RWPE1 (cell line): Measurements from ENCODE around the gene SCYL1.
"Not testable (repeated sequence)": the region's sequence is repeated elsewhere in the genome, so short reads cannot be mapped to it uniquely, and the experiment has no call there.

Experiments used
- CTCF ChIA-PET: fragments of 350-600 bp; sonication (Branson Sonifier 250); formaldehyde crosslinking; extraction: SDS; loops from one replicate; lab custom pipeline; 2021; lab: Yijun Ruan, JAX
- POLR2A ChIA-PET: fragments of 400-600 bp; formaldehyde crosslinking; extraction: SDS; loops from one replicate; lab custom pipeline; 2020; ENCODE audit warnings: antibody characterized with exemption; ENCODE audit not compliant: low non-redundant PET; lab: Yijun Ruan, JAX
- DNase-seq: peaks from one replicate; pipeline ENCODE4 v3.0.0; 2012; ENCODE audit warnings: low spot score
- H3K27ac ChIP-seq: fragments of 450-650 bp; 2 replicates; pipeline ENCODE4 v1.5.1; 2017
- CTCF ChIP-seq: fragments of 450-650 bp; conservative IDR thresholded peaks from 2 replicates; pipeline ENCODE4 v1.5.1; 2017; ENCODE audit warnings: low read depth, mild to moderate bottlenecking

SCYL1 gene

GRCh38 chr11:65559951-65560537 is 35.2 kb downstream of the SCYL1 start:
- peak overlapping the region; percentile 86 for H3K27ac ChIP-seq
- POLR2A ChIA-PET = interaction anchor here (0.6 to 1.5 kb wide), 2 partner anchors 19 to 987 kb away, joined by 3 to 4 read pairs; no protein-coding TSS in a partner anchor
- no peak for TF ChIP-seq CTCF
- CTCF ChIA-PET = interaction anchor here (0.6 to 2.8 kb wide), 6 partner anchors 8 to 217 kb away, joined by 3 to 17 read pairs (median 6); partner anchors contain the start of genes FAM89B and ZNRD2
- peak; percentile 85 for DNase-seq

- ChIA-PET CTCF (interaction anchor here (0.6 to 2.8 kb wide), 6 partner anchors 9 to 20 kb away, joined by 3 to 17 read pairs (median 6); partner anchors contain the start of genes FAM89B and ZNRD2), POLR2A (interaction anchor here (0.6 to 1.5 kb wide), 2 partner anchors 20 to 986 kb away, joined by 3 to 4 read pairs; no protein-coding TSS in a partner anchor)
- DNase-seq = no peak
- peak overlapping the region; percentile 86 for H3K27ac ChIP-seq
- no peak for TF ChIP-seq CTCF
Measured at GRCh38 chr11:65560555-65561418, 35.9 kb downstream of the SCYL1 start.

GRCh38 chr11:65562020-65562419 is 37.1 kb downstream of the SCYL1 start:
- no peak for DNase-seq
- TF ChIP-seq CTCF = no peak
- ChIA-PET CTCF (interaction anchor here (2.5 to 2.8 kb wide), 2 partner anchors 10 to 21 kb away, joined by 8 to 17 read pairs; no protein-coding TSS in a partner anchor), POLR2A (no interaction called here)
- no peak overlapping the region; the same call in 1 of the 2 replicates for H3K27ac ChIP-seq

GRCh38 chr11:65562788-65563187 is 37.9 kb downstream of the SCYL1 start:
- TF ChIP-seq CTCF = no peak
- ChIA-PET CTCF (interaction anchor here (0.6 to 0.9 kb wide), 2 partner anchors 31 to 1233 kb away, joined by 3 to 4 read pairs; no protein-coding TSS in a partner anchor), POLR2A (interaction anchor here (0.9 kb wide), 1 partner anchor 21 kb away, joined by 4 read pairs; no protein-coding TSS in a partner anchor)
- no peak overlapping the region for H3K27ac ChIP-seq
- DNase-seq = no peak

GRCh38 chr11:65563601-65564000 is 38.7 kb downstream of the SCYL1 start:
- CTCF ChIA-PET = interaction anchor here (0.6 to 0.9 kb wide), 2 partner anchors 30 to 95 kb away, joined by 3 to 4 read pairs; no protein-coding TSS in a partner anchor
- POLR2A ChIA-PET = interaction anchor here (0.9 kb wide), 1 partner anchor 22 kb away, joined by 4 read pairs; no protein-coding TSS in a partner anchor
- DNase-seq = no peak
- no peak for TF ChIP-seq CTCF
- peak overlapping the region; percentile 9; the same call in 1 of the 2 replicates for H3K27ac ChIP-seq

- H3K27ac ChIP-seq = peak overlapping the region; percentile 52
- CTCF ChIA-PET = interaction anchor here (0.6 to 1.0 kb wide), 2 partner anchors 16 to 29 kb away, joined by 3 read pairs; no protein-coding TSS in a partner anchor
- POLR2A ChIA-PET, DNase-seq: not testable (repeated sequence)
Measured at GRCh38 chr11:65564879-65565559, 40.1 kb downstream of the SCYL1 start.
